WTC11 (cell line): Measurements from ENCODE around the gene PDE4B. TPM values are rescaled to one million over a fixed set of nuclear protein-coding genes. Genes with fewer than 3 reads are reported as not detected.

Experiments used
- ATAC-seq: fragments of 200-7000 bp; cut with Tn5 transposase; 2 replicates; pipeline ENCODE4 v1.10.0; 2021; ENCODE audit warnings: mild to moderate bottlenecking, moderate library complexity
- CTCF ChIA-PET: fragments of 300-600 bp; sonication (Branson Sonifier 250); formaldehyde crosslinking; loops from one replicate; lab custom pipeline; 2021; ENCODE audit warnings: antibody characterized with exemption; lab: Charles Lee
- POLR2A ChIA-PET: fragments of 350-600 bp; sonication (Branson Sonifier 250); formaldehyde crosslinking; loops from one replicate; lab custom pipeline; 2021; ENCODE audit warnings: antibody characterized with exemption; lab: Charles Lee
- DNase-seq: peaks from one replicate; pipeline ENCODE4 v3.0.0; 2021; ENCODE audit warnings: low spot score
- H3K27ac Mint-ChIP-seq: 2 replicates; pipeline ENCODE4 v1.8.0; 2021; ENCODE audit warnings: mixed read lengths
- H3K27me3 Mint-ChIP-seq: 2 replicates; pipeline ENCODE4 v1.8.0; 2021; ENCODE audit warnings: low read depth, mild to moderate bottlenecking, moderate library complexity, mixed read lengths
- H3K36me3 Mint-ChIP-seq: 2 replicates; pipeline ENCODE4 v1.8.0; 2021; ENCODE audit warnings: mixed read lengths
- H3K4me1 Mint-ChIP-seq: 2 replicates; pipeline ENCODE4 v1.8.0; 2022; ENCODE audit warnings: mixed read lengths
- H3K4me3 Mint-ChIP-seq: 2 replicates; pipeline ENCODE4 v1.8.0; 2021; ENCODE audit warnings: mild to moderate bottlenecking, moderate library complexity, mixed read lengths
- H3K9me3 Mint-ChIP-seq: 2 replicates; pipeline ENCODE4 v1.8.0; 2021; ENCODE audit warnings: mixed read lengths
- CREB1 ChIP-seq: sonication (generic); formaldehyde crosslinking; IDR thresholded peaks from 2 replicates; pipeline ENCODE4 v1.8.0; 2023; ENCODE audit warnings: mild to moderate bottlenecking, missing genetic modification reagents
- CREM ChIP-seq: sonication (generic); formaldehyde crosslinking; IDR thresholded peaks from 2 replicates; pipeline ENCODE4 v1.8.1; 2022; ENCODE audit warnings: mild to moderate bottlenecking, missing genetic modification reagents, moderate library complexity
- FOXK1 ChIP-seq: sonication (generic); formaldehyde crosslinking; IDR thresholded peaks from 2 replicates; pipeline ENCODE4 v1.8.0; 2022; ENCODE audit warnings: mild to moderate bottlenecking, moderate library complexity, missing genetic modification reagents
- GABPB1 ChIP-seq: sonication (generic); formaldehyde crosslinking; IDR thresholded peaks from 2 replicates; pipeline ENCODE4 v1.8.1; 2023; ENCODE audit warnings: mild to moderate bottlenecking, missing genetic modification reagents
- KAT7 ChIP-seq: sonication (generic); formaldehyde crosslinking; IDR thresholded peaks from 2 replicates; pipeline ENCODE4 v1.8.1; 2023; ENCODE audit warnings: missing genetic modification reagents, mild to moderate bottlenecking, borderline replicate concordance
- NR1H2 ChIP-seq: sonication (generic); formaldehyde crosslinking; IDR thresholded peaks from 2 replicates; pipeline ENCODE4 v1.9.0; 2021; ENCODE audit warnings: mild to moderate bottlenecking, moderate library complexity, missing genetic modification reagents
- NR3C1 ChIP-seq: sonication (generic); formaldehyde crosslinking; conservative IDR thresholded peaks from 2 replicates; pipeline ENCODE4 v1.8.1; 2023; ENCODE audit warnings: low read depth, mild to moderate bottlenecking, missing genetic modification reagents
- RELA ChIP-seq: sonication (generic); formaldehyde crosslinking; IDR thresholded peaks from 2 replicates; pipeline ENCODE4 v1.8.1; 2022; ENCODE audit warnings: missing genetic modification reagents, mild to moderate bottlenecking, borderline replicate concordance
- total RNA-seq: library from RNA; stranded (reverse); gene quantifications from 3 replicates; pipeline ENCODE4 v1.2.3, GENCODE V29; 2021
- TF ChIP-seq, protein P1 (sequence below): sonication (generic); formaldehyde crosslinking; conservative IDR thresholded peaks from 2 replicates; pipeline ENCODE4 v1.8.1; 2023; ENCODE audit warnings: mild to moderate bottlenecking, low read depth, missing genetic modification reagents, moderate library complexity
- TF ChIP-seq, protein P2 (sequence below): sonication (generic); formaldehyde crosslinking; IDR thresholded peaks from 2 replicates; pipeline ENCODE4 v1.8.1; 2023; ENCODE audit warnings: mild to moderate bottlenecking, missing genetic modification reagents, borderline replicate concordance
- TF ChIP-seq, protein P3 (sequence below): fragments of 250-450 bp; sonication (Bioruptor Pico); IDR thresholded peaks from 2 replicates; pipeline ENCODE4 v1.9.0; 2021; ENCODE audit warnings: moderate library complexity, mild to moderate bottlenecking, inconsistent platforms, borderline replicate concordance
- TF ChIP-seq, protein P4 (sequence below): sonication (generic); formaldehyde crosslinking; IDR thresholded peaks from 2 replicates; pipeline ENCODE4 v1.8.0; 2022; ENCODE audit warnings: missing genetic modification reagents
- TF ChIP-seq, protein P5 (sequence below): fragments of 250-450 bp; sonication (Bioruptor Pico); IDR thresholded peaks from 2 replicates; pipeline ENCODE4 v1.9.0; 2021; ENCODE audit warnings: mild to moderate bottlenecking
- TF ChIP-seq, protein P6 (sequence below): fragments of 250-450 bp; sonication (Bioruptor Pico); conservative IDR thresholded peaks from 2 replicates; pipeline ENCODE4 v1.9.0; 2021; ENCODE audit warnings: mild to moderate bottlenecking
- TF ChIP-seq, protein P7 (sequence below): sonication (generic); formaldehyde crosslinking; IDR thresholded peaks from 2 replicates; pipeline ENCODE4 v1.8.1; 2022; ENCODE audit warnings: low read depth, mild to moderate bottlenecking, moderate library complexity, missing genetic modification reagents, borderline replicate concordance
- TF ChIP-seq, protein P8 (sequence below): sonication (generic); formaldehyde crosslinking; IDR thresholded peaks from 2 replicates; pipeline ENCODE4 v1.8.0; 2022; ENCODE audit warnings: mild to moderate bottlenecking, missing genetic modification reagents

The PDE4B gene
- total RNA-seq, 1 experiment from 2014 or later, result 8.0 TPM

DNA sequence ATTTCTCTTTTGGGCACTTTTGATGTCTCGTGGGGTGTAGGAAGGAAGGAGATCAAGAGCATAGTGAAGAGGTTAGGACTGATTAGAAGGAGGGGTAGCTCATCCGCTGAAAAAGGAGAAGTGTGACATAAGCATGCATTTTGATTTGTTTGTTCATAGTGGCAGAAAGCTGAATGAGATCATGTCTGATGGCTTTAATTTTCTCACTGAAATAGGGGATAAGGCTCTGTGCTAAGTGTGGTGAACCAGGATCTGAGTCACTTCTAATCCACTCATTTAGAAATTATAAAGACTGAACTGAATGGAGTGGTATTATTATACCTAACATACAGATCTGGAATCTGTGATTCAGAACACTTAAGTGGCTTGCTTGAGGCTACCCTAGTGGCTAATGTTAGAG, 344.5 kb downstream of the PDE4B start:
- Mint-ChIP-seq H3K27me3 (no peaks in the 10 kb centered on the region), H3K4me3 (no peak overlapping the region), H3K4me1 (no peaks in the 10 kb centered on the region), H3K27ac (no peak overlapping the region), H3K36me3 (no peaks in the 10 kb centered on the region), H3K9me3 (no peaks in the 10 kb centered on the region)
- DNase-seq (no peak), ATAC-seq (no peak)
- POLR2A ChIA-PET, result interaction anchor here (0.6 kb wide), 1 partner anchor 9 kb away, joined by 5 read pairs; no protein-coding TSS in a partner anchor
- TF ChIP-seq NR1H2 (CRISPR knock-in tag), result no peak
- TF ChIP-seq, protein P1, sequence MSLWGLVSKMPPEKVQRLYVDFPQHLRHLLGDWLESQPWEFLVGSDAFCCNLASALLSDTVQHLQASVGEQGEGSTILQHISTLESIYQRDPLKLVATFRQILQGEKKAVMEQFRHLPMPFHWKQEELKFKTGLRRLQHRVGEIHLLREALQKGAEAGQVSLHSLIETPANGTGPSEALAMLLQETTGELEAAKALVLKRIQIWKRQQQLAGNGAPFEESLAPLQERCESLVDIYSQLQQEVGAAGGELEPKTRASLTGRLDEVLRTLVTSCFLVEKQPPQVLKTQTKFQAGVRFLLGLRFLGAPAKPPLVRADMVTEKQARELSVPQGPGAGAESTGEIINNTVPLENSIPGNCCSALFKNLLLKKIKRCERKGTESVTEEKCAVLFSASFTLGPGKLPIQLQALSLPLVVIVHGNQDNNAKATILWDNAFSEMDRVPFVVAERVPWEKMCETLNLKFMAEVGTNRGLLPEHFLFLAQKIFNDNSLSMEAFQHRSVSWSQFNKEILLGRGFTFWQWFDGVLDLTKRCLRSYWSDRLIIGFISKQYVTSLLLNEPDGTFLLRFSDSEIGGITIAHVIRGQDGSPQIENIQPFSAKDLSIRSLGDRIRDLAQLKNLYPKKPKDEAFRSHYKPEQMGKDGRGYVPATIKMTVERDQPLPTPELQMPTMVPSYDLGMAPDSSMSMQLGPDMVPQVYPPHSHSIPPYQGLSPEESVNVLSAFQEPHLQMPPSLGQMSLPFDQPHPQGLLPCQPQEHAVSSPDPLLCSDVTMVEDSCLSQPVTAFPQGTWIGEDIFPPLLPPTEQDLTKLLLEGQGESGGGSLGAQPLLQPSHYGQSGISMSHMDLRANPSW (CRISPR knock-in tag), result no peak
- no peak for TF ChIP-seq KAT7 (CRISPR knock-in tag)
- TF ChIP-seq, protein P2, sequence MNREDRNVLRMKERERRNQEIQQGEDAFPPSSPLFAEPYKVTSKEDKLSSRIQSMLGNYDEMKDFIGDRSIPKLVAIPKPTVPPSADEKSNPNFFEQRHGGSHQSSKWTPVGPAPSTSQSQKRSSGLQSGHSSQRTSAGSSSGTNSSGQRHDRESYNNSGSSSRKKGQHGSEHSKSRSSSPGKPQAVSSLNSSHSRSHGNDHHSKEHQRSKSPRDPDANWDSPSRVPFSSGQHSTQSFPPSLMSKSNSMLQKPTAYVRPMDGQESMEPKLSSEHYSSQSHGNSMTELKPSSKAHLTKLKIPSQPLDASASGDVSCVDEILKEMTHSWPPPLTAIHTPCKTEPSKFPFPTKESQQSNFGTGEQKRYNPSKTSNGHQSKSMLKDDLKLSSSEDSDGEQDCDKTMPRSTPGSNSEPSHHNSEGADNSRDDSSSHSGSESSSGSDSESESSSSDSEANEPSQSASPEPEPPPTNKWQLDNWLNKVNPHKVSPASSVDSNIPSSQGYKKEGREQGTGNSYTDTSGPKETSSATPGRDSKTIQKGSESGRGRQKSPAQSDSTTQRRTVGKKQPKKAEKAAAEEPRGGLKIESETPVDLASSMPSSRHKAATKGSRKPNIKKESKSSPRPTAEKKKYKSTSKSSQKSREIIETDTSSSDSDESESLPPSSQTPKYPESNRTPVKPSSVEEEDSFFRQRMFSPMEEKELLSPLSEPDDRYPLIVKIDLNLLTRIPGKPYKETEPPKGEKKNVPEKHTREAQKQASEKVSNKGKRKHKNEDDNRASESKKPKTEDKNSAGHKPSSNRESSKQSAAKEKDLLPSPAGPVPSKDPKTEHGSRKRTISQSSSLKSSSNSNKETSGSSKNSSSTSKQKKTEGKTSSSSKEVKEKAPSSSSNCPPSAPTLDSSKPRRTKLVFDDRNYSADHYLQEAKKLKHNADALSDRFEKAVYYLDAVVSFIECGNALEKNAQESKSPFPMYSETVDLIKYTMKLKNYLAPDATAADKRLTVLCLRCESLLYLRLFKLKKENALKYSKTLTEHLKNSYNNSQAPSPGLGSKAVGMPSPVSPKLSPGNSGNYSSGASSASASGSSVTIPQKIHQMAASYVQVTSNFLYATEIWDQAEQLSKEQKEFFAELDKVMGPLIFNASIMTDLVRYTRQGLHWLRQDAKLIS, result no peak
- TF ChIP-seq, protein P3, sequence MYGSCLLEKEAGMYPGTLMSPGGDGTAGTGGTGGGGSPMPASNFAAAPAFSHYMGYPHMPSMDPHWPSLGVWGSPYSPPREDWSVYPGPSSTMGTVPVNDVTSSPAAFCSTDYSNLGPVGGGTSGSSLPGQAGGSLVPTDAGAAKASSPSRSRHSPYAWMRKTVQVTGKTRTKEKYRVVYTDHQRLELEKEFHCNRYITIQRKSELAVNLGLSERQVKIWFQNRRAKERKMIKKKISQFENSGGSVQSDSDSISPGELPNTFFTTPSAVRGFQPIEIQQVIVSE, result no peak
- TF ChIP-seq CREB1 (CRISPR knock-in tag), result no peak
- no peak for TF ChIP-seq NR3C1
- TF ChIP-seq, protein P4, sequence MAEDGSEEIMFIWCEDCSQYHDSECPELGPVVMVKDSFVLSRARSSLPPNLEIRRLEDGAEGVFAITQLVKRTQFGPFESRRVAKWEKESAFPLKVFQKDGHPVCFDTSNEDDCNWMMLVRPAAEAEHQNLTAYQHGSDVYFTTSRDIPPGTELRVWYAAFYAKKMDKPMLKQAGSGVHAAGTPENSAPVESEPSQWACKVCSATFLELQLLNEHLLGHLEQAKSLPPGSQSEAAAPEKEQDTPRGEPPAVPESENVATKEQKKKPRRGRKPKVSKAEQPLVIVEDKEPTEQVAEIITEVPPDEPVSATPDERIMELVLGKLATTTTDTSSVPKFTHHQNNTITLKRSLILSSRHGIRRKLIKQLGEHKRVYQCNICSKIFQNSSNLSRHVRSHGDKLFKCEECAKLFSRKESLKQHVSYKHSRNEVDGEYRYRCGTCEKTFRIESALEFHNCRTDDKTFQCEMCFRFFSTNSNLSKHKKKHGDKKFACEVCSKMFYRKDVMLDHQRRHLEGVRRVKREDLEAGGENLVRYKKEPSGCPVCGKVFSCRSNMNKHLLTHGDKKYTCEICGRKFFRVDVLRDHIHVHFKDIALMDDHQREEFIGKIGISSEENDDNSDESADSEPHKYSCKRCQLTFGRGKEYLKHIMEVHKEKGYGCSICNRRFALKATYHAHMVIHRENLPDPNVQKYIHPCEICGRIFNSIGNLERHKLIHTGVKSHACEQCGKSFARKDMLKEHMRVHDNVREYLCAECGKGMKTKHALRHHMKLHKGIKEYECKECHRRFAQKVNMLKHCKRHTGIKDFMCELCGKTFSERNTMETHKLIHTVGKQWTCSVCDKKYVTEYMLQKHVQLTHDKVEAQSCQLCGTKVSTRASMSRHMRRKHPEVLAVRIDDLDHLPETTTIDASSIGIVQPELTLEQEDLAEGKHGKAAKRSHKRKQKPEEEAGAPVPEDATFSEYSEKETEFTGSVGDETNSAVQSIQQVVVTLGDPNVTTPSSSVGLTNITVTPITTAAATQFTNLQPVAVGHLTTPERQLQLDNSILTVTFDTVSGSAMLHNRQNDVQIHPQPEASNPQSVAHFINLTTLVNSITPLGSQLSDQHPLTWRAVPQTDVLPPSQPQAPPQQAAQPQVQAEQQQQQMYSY (CRISPR knock-in tag), result no peak
- TF ChIP-seq, protein P5, sequence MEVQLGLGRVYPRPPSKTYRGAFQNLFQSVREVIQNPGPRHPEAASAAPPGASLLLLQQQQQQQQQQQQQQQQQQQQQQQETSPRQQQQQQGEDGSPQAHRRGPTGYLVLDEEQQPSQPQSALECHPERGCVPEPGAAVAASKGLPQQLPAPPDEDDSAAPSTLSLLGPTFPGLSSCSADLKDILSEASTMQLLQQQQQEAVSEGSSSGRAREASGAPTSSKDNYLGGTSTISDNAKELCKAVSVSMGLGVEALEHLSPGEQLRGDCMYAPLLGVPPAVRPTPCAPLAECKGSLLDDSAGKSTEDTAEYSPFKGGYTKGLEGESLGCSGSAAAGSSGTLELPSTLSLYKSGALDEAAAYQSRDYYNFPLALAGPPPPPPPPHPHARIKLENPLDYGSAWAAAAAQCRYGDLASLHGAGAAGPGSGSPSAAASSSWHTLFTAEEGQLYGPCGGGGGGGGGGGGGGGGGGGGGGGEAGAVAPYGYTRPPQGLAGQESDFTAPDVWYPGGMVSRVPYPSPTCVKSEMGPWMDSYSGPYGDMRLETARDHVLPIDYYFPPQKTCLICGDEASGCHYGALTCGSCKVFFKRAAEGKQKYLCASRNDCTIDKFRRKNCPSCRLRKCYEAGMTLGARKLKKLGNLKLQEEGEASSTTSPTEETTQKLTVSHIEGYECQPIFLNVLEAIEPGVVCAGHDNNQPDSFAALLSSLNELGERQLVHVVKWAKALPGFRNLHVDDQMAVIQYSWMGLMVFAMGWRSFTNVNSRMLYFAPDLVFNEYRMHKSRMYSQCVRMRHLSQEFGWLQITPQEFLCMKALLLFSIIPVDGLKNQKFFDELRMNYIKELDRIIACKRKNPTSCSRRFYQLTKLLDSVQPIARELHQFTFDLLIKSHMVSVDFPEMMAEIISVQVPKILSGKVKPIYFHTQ (CRISPR knock-in tag), result no peak
- CTCF ChIA-PET, result no interaction called here

DNA sequence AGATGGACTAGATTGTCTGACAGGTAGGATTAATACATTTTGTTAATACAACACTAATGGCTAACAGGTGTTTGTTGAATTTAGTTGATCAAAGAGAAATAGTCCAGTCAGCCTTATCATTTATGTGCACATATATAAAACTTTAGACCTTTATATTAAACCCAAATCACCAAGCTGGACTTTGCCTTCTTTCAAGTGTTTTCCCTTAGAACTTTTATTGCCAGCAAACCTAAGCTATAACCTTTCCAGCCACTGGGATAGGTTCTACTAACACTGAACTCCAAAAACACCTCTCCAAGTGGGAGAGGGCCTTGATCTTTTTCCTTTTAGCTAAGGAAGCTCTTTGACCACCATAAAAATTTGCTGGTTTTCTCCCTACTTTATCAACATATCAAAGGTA, 345.9 kb downstream of the PDE4B start:
- H3K4me3 Mint-ChIP-seq, result no peak overlapping the region
- H3K27ac Mint-ChIP-seq, result no peak overlapping the region
- ChIA-PET POLR2A (no interaction called here), CTCF (interaction anchor here (1.7 kb wide), 1 partner anchor 103 kb away, joined by 3 read pairs; no protein-coding TSS in a partner anchor)
- no peaks in the 10 kb centered on the region for H3K36me3 Mint-ChIP-seq
- no peaks in the 10 kb centered on the region for H3K4me1 Mint-ChIP-seq
- ATAC-seq, result no peak
- no peaks in the 10 kb centered on the region for H3K9me3 Mint-ChIP-seq
- no peak for DNase-seq
- no peaks in the 10 kb centered on the region for H3K27me3 Mint-ChIP-seq
- TF ChIP-seq GABPB1 (no peak), CREM (CRISPR knock-in tag) (no peak), RELA (no peak), FOXK1 (CRISPR knock-in tag) (no peak)
- TF ChIP-seq, protein P6, sequence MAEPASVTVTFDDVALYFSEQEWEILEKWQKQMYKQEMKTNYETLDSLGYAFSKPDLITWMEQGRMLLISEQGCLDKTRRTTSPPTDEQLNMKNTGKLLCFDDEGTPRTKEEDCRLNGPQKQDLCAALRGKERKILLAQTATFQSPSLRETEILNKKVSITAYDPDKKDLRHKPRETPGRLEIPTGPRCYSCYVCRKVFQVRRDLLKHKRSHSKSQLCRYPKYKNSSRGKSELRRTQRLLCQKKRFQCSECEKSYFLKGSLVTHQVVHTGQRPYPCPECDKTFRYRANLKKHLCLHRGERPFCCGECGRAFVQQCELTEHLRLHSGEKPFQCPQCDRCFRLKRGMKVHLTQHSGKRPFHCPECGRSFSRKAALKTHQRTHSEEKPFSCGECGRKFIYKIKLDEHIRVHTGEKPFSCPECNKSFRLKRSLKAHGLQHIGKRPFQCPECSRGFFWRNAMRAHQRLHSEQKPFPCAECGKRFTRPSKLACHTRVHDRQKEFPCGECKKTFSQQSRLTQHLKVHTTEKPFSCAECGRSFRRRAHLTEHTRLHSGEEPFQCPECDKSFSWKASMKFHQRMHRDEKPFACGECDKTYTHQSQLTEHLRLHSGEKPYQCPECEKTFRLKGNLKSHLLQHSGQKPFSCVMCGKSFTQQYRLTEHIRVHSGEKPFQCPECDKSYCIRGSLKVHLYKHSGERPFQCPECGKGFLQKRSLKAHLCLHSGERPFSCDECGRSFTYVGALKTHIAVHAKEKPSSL, result no peak
- TF ChIP-seq, protein P7, sequence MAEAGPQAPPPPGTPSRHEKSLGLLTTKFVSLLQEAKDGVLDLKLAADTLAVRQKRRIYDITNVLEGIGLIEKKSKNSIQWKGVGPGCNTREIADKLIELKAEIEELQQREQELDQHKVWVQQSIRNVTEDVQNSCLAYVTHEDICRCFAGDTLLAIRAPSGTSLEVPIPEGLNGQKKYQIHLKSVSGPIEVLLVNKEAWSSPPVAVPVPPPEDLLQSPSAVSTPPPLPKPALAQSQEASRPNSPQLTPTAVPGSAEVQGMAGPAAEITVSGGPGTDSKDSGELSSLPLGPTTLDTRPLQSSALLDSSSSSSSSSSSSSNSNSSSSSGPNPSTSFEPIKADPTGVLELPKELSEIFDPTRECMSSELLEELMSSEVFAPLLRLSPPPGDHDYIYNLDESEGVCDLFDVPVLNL (CRISPR knock-in tag), result no peak
- TF ChIP-seq, protein P8, sequence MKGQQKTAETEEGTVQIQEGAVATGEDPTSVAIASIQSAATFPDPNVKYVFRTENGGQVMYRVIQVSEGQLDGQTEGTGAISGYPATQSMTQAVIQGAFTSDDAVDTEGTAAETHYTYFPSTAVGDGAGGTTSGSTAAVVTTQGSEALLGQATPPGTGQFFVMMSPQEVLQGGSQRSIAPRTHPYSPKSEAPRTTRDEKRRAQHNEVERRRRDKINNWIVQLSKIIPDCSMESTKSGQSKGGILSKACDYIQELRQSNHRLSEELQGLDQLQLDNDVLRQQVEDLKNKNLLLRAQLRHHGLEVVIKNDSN (CRISPR knock-in tag), result no peak
